Pulmonary artery endothelial cell (primary cell): ENCODE results near the gene DNAJC3. TPM values are rescaled to one million over a fixed set of nuclear protein-coding genes. Genes with fewer than 3 reads are reported as not detected.
"Not testable (repeated sequence)": the region's sequence is repeated elsewhere in the genome, so short reads cannot be mapped to it uniquely, and the experiment has no call there.

ENCODE experiments used
- DNase-seq: peaks from one replicate; pipeline ENCODE4 v3.0.0-alpha.2; 2011; ENCODE audit warnings: low read depth, low spot score
- total RNA-seq: library from RNA; depleted of rRNA; stranded (reverse); fragments of >200 nt; gene quantifications from 2 replicates; pipeline ENCODE4 v1.2.3, GENCODE V29; 2014

Gene DNAJC3
- total RNA-seq, 1 donor from 2014 or later: 54.9 TPM

- DNase-seq: no peak
Observed at GRCh38 chr13:95781016-95781415, 104.1 kb downstream of the DNAJC3 start.

- DNase-seq: not testable (repeated sequence)
Observed at GRCh38 chr13:95781940-95782339, 105.0 kb downstream of the DNAJC3 start.

GRCh38 chr13:95783747-95784146, 106.8 kb downstream of the DNAJC3 start:
- DNase-seq: no peak

- peak; percentile 75 for DNase-seq
Observed at GRCh38 chr13:95784161-95784899, 107.4 kb downstream of the DNAJC3 start.

GRCh38 chr13:95784900-95785290, 108.0 kb downstream of the DNAJC3 start:
- DNase-seq: no peak

GRCh38 chr13:95787356-95788099, 110.6 kb downstream of the DNAJC3 start:
- DNase-seq: no peak

GRCh38 chr13:95788100-95788463, 111.1 kb downstream of the DNAJC3 start:
- DNase-seq: no peak

- DNase-seq: not testable (repeated sequence)
Observed at GRCh38 chr13:95789315-95789714, 112.4 kb downstream of the DNAJC3 start.

GRCh38 chr13:95791084-95791722, 114.3 kb downstream of the DNAJC3 start:
- DNase-seq: no peak

GRCh38 chr13:95793018-95793555, 116.1 kb downstream of the DNAJC3 start:
- DNase-seq: no peak

GRCh38 chr13:95793781-95794180, 116.8 kb downstream of the DNAJC3 start:
- no peak for DNase-seq

- DNase-seq: no peak
Observed at GRCh38 chr13:95797016-95797415, 120.1 kb downstream of the DNAJC3 start.

GRCh38 chr13:95800436-95800835, 123.5 kb downstream of the DNAJC3 start:
- DNase-seq: no peak

- no peak for DNase-seq
Observed at GRCh38 chr13:95801825-95802224, 124.9 kb downstream of the DNAJC3 start.

GRCh38 chr13:95805921-95806320, 129.0 kb downstream of the DNAJC3 start:
- no peak for DNase-seq

GRCh38 chr13:95809429-95809828, 132.5 kb downstream of the DNAJC3 start:
- DNase-seq: no peak

- DNase-seq: no peak
Observed at GRCh38 chr13:95813139-95813538, 136.2 kb downstream of the DNAJC3 start.

- DNase-seq: no peak
Observed at GRCh38 chr13:95814495-95814894, 137.6 kb downstream of the DNAJC3 start.

GRCh38 chr13:95822303-95822702, 145.4 kb downstream of the DNAJC3 start:
- DNase-seq: no peak

- no peak for DNase-seq
Observed at GRCh38 chr13:95833126-95833525, 156.2 kb downstream of the DNAJC3 start.

- DNase-seq: peak; percentile 43
Observed at GRCh38 chr13:95833719-95834118, 156.8 kb downstream of the DNAJC3 start.

- peak; percentile 26 for DNase-seq
Observed at GRCh38 chr13:95834134-95834765, 157.3 kb downstream of the DNAJC3 start.
